Activated CD8-positive, alpha-beta memory T cell treated with anti-CD3 and anti-CD28 coated beads for 24 hours (primary cell): ENCODE results near the gene ADAMTSL4.
"Not testable (repeated sequence)": the region's sequence is repeated elsewhere in the genome, so short reads cannot be mapped to it uniquely, and the experiment has no call there.

ENCODE experiments used
- DNase-seq: peaks from one replicate; pipeline ENCODE4 v3.0.0-alpha.2; 2020

The ADAMTSL4 gene

GRCh38 chr1:150567717-150568593 is 18.7 kb downstream of the ADAMTSL4 start:
- DNase-seq: peak; percentile 88

- DNase-seq: no peak
These were observed 19.4 kb downstream of the ADAMTSL4 start for GRCh38 chr1:150568594-150568966.

- no peak for DNase-seq
These were observed 23.9 kb downstream of the ADAMTSL4 start for GRCh38 chr1:150572918-150573647.

GRCh38 chr1:150573648-150574071 is 24.5 kb downstream of the ADAMTSL4 start:
- not testable (repeated sequence) for DNase-seq

- DNase-seq: no peak
These were observed 25.3 kb downstream of the ADAMTSL4 start for GRCh38 chr1:150574260-150575071.

DNA sequence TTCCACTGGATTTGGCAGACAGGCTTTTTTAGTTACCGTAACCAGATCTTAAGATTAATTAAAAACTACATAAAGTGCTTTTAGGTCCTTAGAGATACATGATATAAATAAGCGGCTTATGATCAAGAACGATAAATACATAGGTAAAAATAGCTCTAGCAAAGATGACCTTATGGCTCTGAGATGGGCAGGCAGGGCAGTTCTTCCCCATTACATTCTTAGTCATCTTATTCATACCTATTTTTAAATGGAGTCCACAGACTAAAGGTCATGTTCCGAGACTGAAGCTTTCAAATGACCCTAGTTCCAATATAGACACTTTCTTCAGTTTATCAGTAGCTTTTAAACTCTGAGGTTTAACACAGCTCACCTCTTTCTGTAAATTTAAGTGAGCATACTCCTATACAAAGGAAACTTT is 25.9 kb downstream of the ADAMTSL4 start:
- no peak for DNase-seq

DNA sequence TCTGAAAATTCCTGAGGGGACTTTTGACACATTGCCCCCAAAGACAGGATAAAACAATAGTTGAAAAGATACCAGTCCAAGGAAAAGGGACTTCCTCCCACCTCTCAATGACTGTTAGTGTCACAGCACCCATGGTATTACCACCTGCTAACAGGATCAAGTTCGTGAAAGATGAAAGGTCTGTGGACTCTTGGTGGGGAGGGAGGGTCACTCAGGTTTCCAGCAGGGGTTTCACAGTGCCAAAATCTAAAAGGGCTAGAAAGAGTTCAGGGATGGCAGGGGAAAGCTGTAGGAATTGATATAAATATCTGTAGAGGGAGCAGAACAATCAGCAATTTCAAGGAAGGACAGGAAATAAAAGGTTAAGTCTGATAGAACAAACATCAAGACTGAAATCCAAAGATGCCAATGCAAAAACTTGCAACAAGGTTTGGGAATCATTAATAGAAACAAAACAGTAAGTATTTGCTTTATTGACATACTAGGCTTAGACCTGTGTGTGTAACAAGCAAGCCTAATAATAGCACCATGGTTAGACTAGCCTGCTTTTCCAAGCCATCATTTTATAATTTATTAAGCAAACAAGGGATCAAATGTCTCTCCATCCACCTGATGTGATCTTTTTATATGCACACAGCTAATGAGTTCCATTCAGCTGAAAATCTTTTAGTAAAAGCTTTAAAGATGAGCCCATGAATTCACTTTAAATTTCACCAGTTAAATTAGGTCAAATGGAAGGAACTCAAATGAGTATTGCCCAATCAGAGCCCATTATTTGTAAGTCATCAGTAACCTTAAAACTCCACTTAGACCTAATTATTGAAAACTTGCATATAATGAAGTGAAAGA is 26.5 kb downstream of the ADAMTSL4 start:
- DNase-seq: no peak

- no peak for DNase-seq
These were observed 27.1 kb downstream of the ADAMTSL4 start for GRCh38 chr1:150576367-150576711.

DNA sequence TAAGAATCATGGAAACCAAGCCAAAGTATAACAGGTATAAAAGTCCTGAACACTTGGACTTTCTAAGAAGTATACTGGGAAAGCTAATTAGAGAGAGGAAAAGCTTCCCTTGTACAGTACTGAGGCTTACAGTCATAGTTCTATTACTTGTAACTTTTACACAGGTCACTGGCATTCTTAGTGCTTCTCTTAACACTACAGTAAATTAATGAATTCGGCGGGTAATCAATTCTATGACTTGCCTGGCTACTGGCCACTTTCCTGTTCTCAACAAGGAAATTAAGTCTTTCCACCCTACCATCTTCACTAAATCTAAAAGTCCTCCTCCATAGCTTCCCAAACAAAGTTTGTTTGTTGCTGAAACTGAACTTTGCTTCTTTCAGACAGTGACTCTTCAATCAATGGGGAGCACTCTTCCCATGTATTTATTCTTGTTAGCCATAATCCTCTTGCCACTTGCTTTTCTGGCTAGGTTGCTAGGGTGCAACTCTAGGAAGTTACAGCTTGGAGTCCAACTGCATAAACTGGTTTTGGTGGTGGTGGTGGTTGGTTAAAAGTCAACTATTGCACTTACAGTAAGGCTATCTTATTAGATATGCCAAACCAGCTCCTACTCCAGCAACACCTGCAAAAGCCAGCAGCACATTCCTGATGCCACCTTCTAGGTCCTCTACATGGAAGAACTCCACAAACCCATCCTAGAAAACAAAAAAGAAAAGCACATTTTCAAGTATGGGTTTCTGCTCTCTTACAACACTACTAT is 27.8 kb downstream of the ADAMTSL4 start:
- DNase-seq: no peak

GRCh38 chr1:150577557-150578271 is 28.5 kb downstream of the ADAMTSL4 start:
- DNase-seq: no peak

GRCh38 chr1:150578272-150579109 is 29.3 kb downstream of the ADAMTSL4 start:
- DNase-seq: peak; percentile 85

- peak; percentile 92 for DNase-seq
These were observed 30.1 kb downstream of the ADAMTSL4 start, which contains the start of gene MCL1 for GRCh38 chr1:150579110-150579944. MCL1 (minus strand) TSS chr1:150579610; CDS start chr1:150579530, 80 bp downstream.

- no peak for DNase-seq
These were observed 30.9 kb downstream of the ADAMTSL4 start for GRCh38 chr1:150579945-150580642.

- not testable (repeated sequence) for DNase-seq
These were observed 31.8 kb downstream of the ADAMTSL4 start for GRCh38 chr1:150580966-150581365.

DNA sequence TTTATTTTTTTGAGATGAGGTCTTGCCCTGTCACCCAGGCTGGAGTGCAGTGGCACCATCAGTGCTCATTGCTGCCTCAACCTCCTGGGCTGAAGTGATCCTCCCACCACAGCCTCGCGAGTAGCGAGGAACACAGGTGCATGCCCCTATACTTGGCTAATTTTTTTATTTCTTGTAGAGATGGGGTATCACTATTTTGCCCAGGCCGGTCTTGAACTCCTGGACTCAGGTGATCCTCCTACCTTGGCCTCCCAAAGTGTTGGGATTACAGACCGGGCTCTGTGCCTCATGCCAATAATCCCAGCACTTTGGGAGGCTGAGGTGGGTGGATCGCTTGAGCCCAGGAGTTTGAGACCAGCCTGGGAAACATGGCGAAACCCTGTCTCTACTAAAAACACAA is 32.2 kb downstream of the ADAMTSL4 start:
- DNase-seq: not testable (repeated sequence)

- DNase-seq: not testable (repeated sequence)
These were observed 32.8 kb downstream of the ADAMTSL4 start for GRCh38 chr1:150581962-150582361.

DNA sequence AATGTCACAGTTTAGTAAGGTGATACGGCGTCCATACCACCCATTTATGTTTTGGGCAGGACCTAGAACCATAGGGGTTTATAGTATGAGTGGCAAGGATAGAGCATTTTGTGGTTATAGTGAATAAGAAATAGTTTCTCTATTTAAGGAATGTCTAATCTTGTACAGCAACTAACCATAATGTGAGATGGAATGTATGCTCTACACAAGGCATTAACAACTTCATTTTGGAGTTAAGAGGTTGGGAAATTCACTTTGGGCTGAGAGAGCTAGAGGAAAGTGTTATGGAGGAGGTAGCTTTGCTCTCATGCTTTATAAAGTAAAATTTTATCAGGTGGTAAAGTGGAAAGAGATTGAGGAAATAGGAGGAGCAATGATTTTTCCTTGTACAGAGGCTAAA is 33.2 kb downstream of the ADAMTSL4 start:
- no peak for DNase-seq
